ENCODE measurements around the gene ETV1. TPM values are rescaled to one million over a fixed set of nuclear protein-coding genes. Genes with fewer than 3 reads are reported as not detected.

ETV1 gene
- total and polyA plus RNA-seq, 9 donors: 0.60 to 6.3 (median 2.3) TPM

GRCh38 chr7:13987395-13987794 lies 2.1 kb downstream of the ETV1 start:
- intact Hi-C loops (cut with DNase I): no loop called here
- Histone ChIP-seq H3K9me3 (no peaks in the 10 kb centered on the region), H3K4me1 (ENCODE audit: insufficient read depth) (no peaks in the 10 kb centered on the region), H3K27me3 (no peaks in the 10 kb centered on the region), H3K27ac (no peak overlapping the region), H3K36me3 (no peaks in the 10 kb centered on the region), H3K4me3 (no peak overlapping the region)
- WGBS, 3 donors: 31 to 58% (median 39%) methylated on average over 1 of the region's 1 CpG
- TF ChIP-seq CTCF (IDR thresholded peaks at IDR 0.05): no peak
- no peak for TF ChIP-seq POLR2A (IDR thresholded peaks at IDR 0.05)
- no peak for TF ChIP-seq EP300 (IDR thresholded peaks at IDR 0.05)
- no peak for DNase-seq

GRCh38 chr7:13986208-13986607 lies 3.3 kb downstream of the ETV1 start:
- Histone ChIP-seq H3K27me3 (no peaks in the 10 kb centered on the region), H3K27ac (no peak overlapping the region), H3K4me1 (ENCODE audit: insufficient read depth) (no peaks in the 10 kb centered on the region), H3K4me3 (no peak overlapping the region), H3K9me3 (no peaks in the 10 kb centered on the region), H3K36me3 (no peaks in the 10 kb centered on the region)
- intact Hi-C loops (cut with DNase I): no loop called here
- no peak for DNase-seq
- 86 to 91% (median 89%) methylated on average over 2 of the region's 2 CpGs for WGBS, 3 donors
- TF ChIP-seq EP300 (IDR thresholded peaks at IDR 0.05) (no peak), CTCF (IDR thresholded peaks at IDR 0.05) (no peak), POLR2A (IDR thresholded peaks at IDR 0.05) (no peak)

- Histone ChIP-seq H3K27me3 (no peaks in the 10 kb centered on the region), H3K4me1 (ENCODE audit: insufficient read depth) (no peaks in the 10 kb centered on the region), H3K27ac (no peak overlapping the region), H3K4me3 (no peak overlapping the region), H3K36me3 (no peaks in the 10 kb centered on the region), H3K9me3 (no peaks in the 10 kb centered on the region)
- DNase-seq: no peak
- TF ChIP-seq CTCF (IDR thresholded peaks at IDR 0.05): no peak
- 91 to 94% (median 92%) methylated on average over 2 of the region's 2 CpGs for WGBS, 3 donors
- intact Hi-C loops (cut with DNase I): no loop called here
Observed at GRCh38 chr7:13984831-13985685, 4.4 kb downstream of the ETV1 start.

- intact Hi-C loops (cut with DNase I): no loop called here
- WGBS, 3 donors: 26 to 40% (median 28%) methylated on average over 3 of the region's 3 CpGs
- DNase-seq: no peak
- Histone ChIP-seq H3K27ac (no peak overlapping the region), H3K36me3 (no peaks in the 10 kb centered on the region), H3K4me1 (ENCODE audit: insufficient read depth) (no peaks in the 10 kb centered on the region), H3K9me3 (no peaks in the 10 kb centered on the region), H3K4me3 (no peak overlapping the region), H3K27me3 (no peaks in the 10 kb centered on the region)
- TF ChIP-seq EP300 (IDR thresholded peaks at IDR 0.05) (no peak), POLR2A (IDR thresholded peaks at IDR 0.05) (no peak)
Observed at GRCh38 chr7:13984061-13984460, 5.4 kb downstream of the ETV1 start.

GRCh38 chr7:13982940-13983677 lies 6.4 kb downstream of the ETV1 start:
- intact Hi-C loops (cut with DNase I): no loop called here
- DNase-seq: no peak
- Histone ChIP-seq H3K4me1 (ENCODE audit: insufficient read depth) (no peaks in the 10 kb centered on the region), H3K9me3 (no peaks in the 10 kb centered on the region), H3K4me3 (no peak overlapping the region), H3K27me3 (no peaks in the 10 kb centered on the region), H3K36me3 (no peaks in the 10 kb centered on the region), H3K27ac (no peak overlapping the region)
- TF ChIP-seq EP300 (IDR thresholded peaks at IDR 0.05): no peak
- TF ChIP-seq CTCF (IDR thresholded peaks at IDR 0.05): no peak
- no peak for TF ChIP-seq POLR2A (IDR thresholded peaks at IDR 0.05)
- WGBS, 3 donors: 62 to 71% (median 64%) methylated on average over 4 of the region's 4 CpGs
